Measurements from ENCODE around the gene KRTAP5-3. TPM values are rescaled to one million over a fixed set of nuclear protein-coding genes. Genes with fewer than 3 reads are reported as not detected.

KRTAP5-3 gene
- total and polyA plus RNA-seq, 9 of the 15 experiments (the other 6 are each of a cell fraction or from before 2014, with no cell fraction given) = not detected

DNA sequence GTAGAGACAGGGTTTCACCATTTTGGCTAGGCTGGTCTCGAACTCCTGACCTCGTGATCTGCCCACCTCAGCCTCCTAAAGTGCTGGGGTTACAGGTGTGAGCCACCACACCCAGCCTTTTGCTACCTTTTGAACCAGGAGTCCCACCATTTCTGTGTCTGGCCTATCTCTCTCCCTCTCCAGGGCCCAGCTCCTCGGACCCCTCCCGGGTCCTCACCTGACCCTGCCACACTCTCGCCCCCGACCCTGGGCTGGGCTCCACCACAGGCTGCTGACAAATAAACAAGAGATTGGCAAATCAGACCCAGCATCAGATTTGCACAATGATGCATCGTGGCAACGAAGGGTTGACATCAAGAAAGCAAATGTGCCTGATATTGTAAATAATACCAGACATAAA, 30.1 kb upstream of the KRTAP5-3 start (continued):
- TF ChIP-seq, protein P1, sequence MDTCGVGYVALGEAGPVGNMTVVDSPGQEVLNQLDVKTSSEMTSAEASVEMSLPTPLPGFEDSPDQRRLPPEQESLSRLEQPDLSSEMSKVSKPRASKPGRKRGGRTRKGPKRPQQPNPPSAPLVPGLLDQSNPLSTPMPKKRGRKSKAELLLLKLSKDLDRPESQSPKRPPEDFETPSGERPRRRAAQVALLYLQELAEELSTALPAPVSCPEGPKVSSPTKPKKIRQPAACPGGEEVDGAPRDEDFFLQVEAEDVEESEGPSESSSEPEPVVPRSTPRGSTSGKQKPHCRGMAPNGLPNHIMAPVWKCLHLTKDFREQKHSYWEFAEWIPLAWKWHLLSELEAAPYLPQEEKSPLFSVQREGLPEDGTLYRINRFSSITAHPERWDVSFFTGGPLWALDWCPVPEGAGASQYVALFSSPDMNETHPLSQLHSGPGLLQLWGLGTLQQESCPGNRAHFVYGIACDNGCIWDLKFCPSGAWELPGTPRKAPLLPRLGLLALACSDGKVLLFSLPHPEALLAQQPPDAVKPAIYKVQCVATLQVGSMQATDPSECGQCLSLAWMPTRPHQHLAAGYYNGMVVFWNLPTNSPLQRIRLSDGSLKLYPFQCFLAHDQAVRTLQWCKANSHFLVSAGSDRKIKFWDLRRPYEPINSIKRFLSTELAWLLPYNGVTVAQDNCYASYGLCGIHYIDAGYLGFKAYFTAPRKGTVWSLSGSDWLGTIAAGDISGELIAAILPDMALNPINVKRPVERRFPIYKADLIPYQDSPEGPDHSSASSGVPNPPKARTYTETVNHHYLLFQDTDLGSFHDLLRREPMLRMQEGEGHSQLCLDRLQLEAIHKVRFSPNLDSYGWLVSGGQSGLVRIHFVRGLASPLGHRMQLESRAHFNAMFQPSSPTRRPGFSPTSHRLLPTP (IDR thresholded peaks at IDR 0.05; ENCODE audit: borderline replicate concordance, extremely low read depth, insufficient read length) = no peak
- TF ChIP-seq PYGO2 (tag; IDR thresholded peaks at IDR 0.05) = no peak
- TF ChIP-seq, protein P2, sequence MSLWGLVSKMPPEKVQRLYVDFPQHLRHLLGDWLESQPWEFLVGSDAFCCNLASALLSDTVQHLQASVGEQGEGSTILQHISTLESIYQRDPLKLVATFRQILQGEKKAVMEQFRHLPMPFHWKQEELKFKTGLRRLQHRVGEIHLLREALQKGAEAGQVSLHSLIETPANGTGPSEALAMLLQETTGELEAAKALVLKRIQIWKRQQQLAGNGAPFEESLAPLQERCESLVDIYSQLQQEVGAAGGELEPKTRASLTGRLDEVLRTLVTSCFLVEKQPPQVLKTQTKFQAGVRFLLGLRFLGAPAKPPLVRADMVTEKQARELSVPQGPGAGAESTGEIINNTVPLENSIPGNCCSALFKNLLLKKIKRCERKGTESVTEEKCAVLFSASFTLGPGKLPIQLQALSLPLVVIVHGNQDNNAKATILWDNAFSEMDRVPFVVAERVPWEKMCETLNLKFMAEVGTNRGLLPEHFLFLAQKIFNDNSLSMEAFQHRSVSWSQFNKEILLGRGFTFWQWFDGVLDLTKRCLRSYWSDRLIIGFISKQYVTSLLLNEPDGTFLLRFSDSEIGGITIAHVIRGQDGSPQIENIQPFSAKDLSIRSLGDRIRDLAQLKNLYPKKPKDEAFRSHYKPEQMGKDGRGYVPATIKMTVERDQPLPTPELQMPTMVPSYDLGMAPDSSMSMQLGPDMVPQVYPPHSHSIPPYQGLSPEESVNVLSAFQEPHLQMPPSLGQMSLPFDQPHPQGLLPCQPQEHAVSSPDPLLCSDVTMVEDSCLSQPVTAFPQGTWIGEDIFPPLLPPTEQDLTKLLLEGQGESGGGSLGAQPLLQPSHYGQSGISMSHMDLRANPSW (CRISPR knock-in tag; IDR thresholded peaks at IDR 0.05) = no peak
- TF ChIP-seq SIRT6 (IDR thresholded peaks at IDR 0.05; ENCODE audit: low read depth, low read length) = no peak
- no peak for TF ChIP-seq ZNF76 (CRISPR knock-in tag; IDR thresholded peaks at IDR 0.05; ENCODE audit: borderline replicate concordance)

Measured in K562 (cell line).